HepG2 (cell line): ENCODE data around the gene ATP6V1F. TPM values are rescaled to one million over a fixed set of nuclear protein-coding genes. Genes with fewer than 3 reads are reported as not detected.

Source experiments
- AFF4 ChIP-seq: sonication (generic); formaldehyde crosslinking; IDR thresholded peaks from 2 replicates; pipeline ENCODE4 v1.4.0; 2020; ENCODE audit warnings: missing genetic modification reagents
- ATF6 ChIP-seq: sonication (generic); formaldehyde crosslinking; conservative IDR thresholded peaks from 2 replicates; pipeline ENCODE4 v1.4.0; 2020; ENCODE audit warnings: missing genetic modification reagents
- GTF2F1 ChIP-seq: fragments of 150-350 bp; IDR thresholded peaks from 2 replicates; pipeline ENCODE4 v1.6.1; 2014; ENCODE audit warnings: low read length
- HBP1 ChIP-seq: IDR thresholded peaks from 2 replicates; pipeline ENCODE4 v1.6.1; 2016; ENCODE audit warnings: low read depth, control low read depth
- HDAC2 ChIP-seq: sonication (generic); formaldehyde crosslinking; IDR thresholded peaks from 2 replicates; pipeline ENCODE4 v1.4.0; 2020; ENCODE audit warnings: missing genetic modification reagents
- HES4 ChIP-seq: sonication (generic); formaldehyde crosslinking; IDR thresholded peaks from 2 replicates; pipeline ENCODE4 v1.9.0; 2021; ENCODE audit warnings: mild to moderate bottlenecking, missing genetic modification reagents, borderline replicate concordance
- MAFF ChIP-seq: IDR thresholded peaks from 2 replicates; pipeline ENCODE4 v1.6.1; 2011; ENCODE audit warnings: low read depth, low read length, improper control_type of control experiment
- MIXL1 ChIP-seq: IDR thresholded peaks from 2 replicates; pipeline ENCODE4 v1.6.1; 2016
- MLX ChIP-seq: IDR thresholded peaks from 2 replicates; pipeline ENCODE4 v1.6.1; 2016
- SP1 ChIP-seq, 2 experiments: fragments of 450-650 bp in 1 of 2; sonication (generic) in 1 of 2; formaldehyde crosslinking in 1 of 2; IDR thresholded peaks; 2 replicates each; pipeline versions ENCODE4 v1.4.0 to v1.6.1; 2016 to 2020; ENCODE audit warnings: missing genetic modification reagents in 1 of 2
- STAT6 ChIP-seq: sonication (generic); formaldehyde crosslinking; IDR thresholded peaks from 2 replicates; pipeline ENCODE4 v1.4.0; 2020; ENCODE audit warnings: missing genetic modification reagents, mild to moderate bottlenecking, borderline replicate concordance
- ZBTB1 ChIP-seq: sonication (generic); formaldehyde crosslinking; IDR thresholded peaks from 2 replicates; pipeline ENCODE4 v1.4.0; 2020; ENCODE audit warnings: missing genetic modification reagents, borderline replicate concordance
- ZNF160 ChIP-seq: sonication (generic); formaldehyde crosslinking; IDR thresholded peaks from 2 replicates; pipeline ENCODE4 v1.8.0; 2022; ENCODE audit warnings: mild to moderate bottlenecking, inconsistent platforms, missing genetic modification reagents
- ZNF740 ChIP-seq: sonication (generic); formaldehyde crosslinking; IDR thresholded peaks from 2 replicates; pipeline ENCODE4 v1.4.0; 2020; ENCODE audit warnings: missing genetic modification reagents
- ZNF839 ChIP-seq: sonication (generic); formaldehyde crosslinking; IDR thresholded peaks from 2 replicates; pipeline ENCODE4 v1.4.0; 2020; ENCODE audit warnings: missing genetic modification reagents, mild to moderate bottlenecking, borderline replicate concordance
- polyA plus RNA-seq, 8 experiments: library from polyadenylated mRNA; depleted of rRNA in 3 of 8; stranded (reverse) in 7 of 8; unstranded in 1 of 8; fragments of >200 nt; fragmentation: Illumina TruSeq in 4 of 8; extraction: Trizol in 4 of 8; gene quantifications; 2 replicates each; pipeline versions ENCODE4 v1.2.1 to v1.2.3, GENCODE V29; 2011 to 2016; ENCODE audit warnings: low read depth in 4 of 8, missing spikeins in 1 of 8, mixed read lengths in 1 of 8; ENCODE audit not compliant: insufficient read depth in 1 of 8
- total RNA-seq, 5 experiments: library from RNA; depleted of rRNA; stranded (reverse); fragments of >200 nt; fragmentation: Illumina TruSeq; extraction: Trizol; gene quantifications; 2 replicates each; pipeline ENCODE4 v1.2.3, GENCODE V29; 2016; ENCODE audit warnings: low read depth in 1 of 5

ATP6V1F gene
- total and polyA plus RNA-seq, 2 of the 13 experiments (the other 11 are each of a cell fraction or from before 2014, with no cell fraction given) = 87.2 to 132 TPM

GRCh38 chr7:128862571-128863432 lies at the start of gene ATP6V1F (continued):
- TF ChIP-seq STAT6 (no peak), HBP1 (CRISPR knock-in tag) (no peak; the same call in 1 of the 2 replicates), ZNF160 (CRISPR knock-in tag) (no peak), ZNF839 (CRISPR knock-in tag) (no peak), MAFF (no peak), MLX (CRISPR knock-in tag) (0 out of 2 replicates have a peak, but pooled peaks have one; percentile 2), MIXL1 (CRISPR knock-in tag) (no peak), HDAC2 (CRISPR knock-in tag) (no peak), ZBTB1 (no peak), ZNF740 (0 out of 2 replicates have a peak, but pooled peaks have one; percentile 78), AFF4 (CRISPR knock-in tag) (no peak), GTF2F1 (no peak), ATF6 (CRISPR knock-in tag) (no peak), SP1 (IDR thresholded peaks at IDR 0.05) (no peak), SP1 (CRISPR knock-in tag; IDR thresholded peaks at IDR 0.05) (no peak), HES4 (CRISPR knock-in tag) (peak; percentile 49; the same call in 1 of the 2 replicates)
